ENCODE results near the gene DIP2C. TPM values are rescaled to one million over a fixed set of nuclear protein-coding genes. Genes with fewer than 3 reads are reported as not detected.

The DIP2C gene
- total RNA-seq, 2 experiments from 2014 or later: 0.22 to 0.54 TPM

- no peak for DNase-seq
- peaks cover 17% of the 10 kb centered on the region for H3K27me3 Mint-ChIP-seq
- H3K4me3 Mint-ChIP-seq: no peak overlapping the region
- no peak overlapping the region for H3K27ac Mint-ChIP-seq
- no peaks in the 10 kb centered on the region for H3K4me1 Mint-ChIP-seq
- H3K36me3 Mint-ChIP-seq: no peaks in the 10 kb centered on the region
- no peaks in the 10 kb centered on the region for H3K9me3 Mint-ChIP-seq
Observed at GRCh38 chr10:557792-558328, 131.6 kb downstream of the DIP2C start.

DNA sequence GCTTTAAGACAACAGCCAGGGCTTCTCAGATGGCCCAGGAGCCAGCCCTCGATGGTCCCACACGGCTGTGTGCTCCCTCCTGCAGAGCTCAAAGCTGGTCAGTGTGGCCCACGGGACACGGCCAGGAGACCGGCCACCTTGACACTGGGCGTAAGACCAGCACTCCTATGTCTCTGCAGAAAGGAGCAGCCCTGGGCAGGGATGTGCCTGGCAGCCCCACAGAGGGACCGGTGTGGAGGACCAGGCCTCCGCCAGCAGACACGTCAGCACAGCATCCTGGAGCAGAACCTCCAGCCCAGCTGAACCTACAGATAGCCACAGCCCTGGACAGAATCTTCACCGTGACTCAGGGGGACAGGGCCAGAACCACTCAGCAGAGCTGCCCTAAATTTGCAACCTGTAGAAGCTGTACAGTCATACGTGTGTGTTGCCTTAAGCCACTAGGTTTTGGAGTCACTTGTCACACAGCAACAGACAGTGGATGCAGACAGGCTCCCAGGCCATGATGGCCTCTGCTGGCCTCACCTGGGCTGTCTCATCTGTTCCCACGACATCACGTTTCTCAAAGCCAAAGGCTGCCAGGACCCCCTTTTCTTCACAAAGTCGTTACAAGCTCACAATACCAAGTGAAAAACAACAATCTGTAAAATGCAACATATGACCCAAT, 132.4 kb downstream of the DIP2C start:
- no peaks in the 10 kb centered on the region for H3K9me3 Mint-ChIP-seq
- peaks cover 17% of the 10 kb centered on the region for H3K27me3 Mint-ChIP-seq
- DNase-seq: no peak
- no peaks in the 10 kb centered on the region for H3K4me1 Mint-ChIP-seq
- no peak overlapping the region for H3K27ac Mint-ChIP-seq
- H3K4me3 Mint-ChIP-seq: no peak overlapping the region
- no peaks in the 10 kb centered on the region for H3K36me3 Mint-ChIP-seq

GRCh38 chr10:555682-556350, 133.7 kb downstream of the DIP2C start:
- H3K36me3 Mint-ChIP-seq: no peaks in the 10 kb centered on the region
- no peak overlapping the region for H3K27ac Mint-ChIP-seq

DNA sequence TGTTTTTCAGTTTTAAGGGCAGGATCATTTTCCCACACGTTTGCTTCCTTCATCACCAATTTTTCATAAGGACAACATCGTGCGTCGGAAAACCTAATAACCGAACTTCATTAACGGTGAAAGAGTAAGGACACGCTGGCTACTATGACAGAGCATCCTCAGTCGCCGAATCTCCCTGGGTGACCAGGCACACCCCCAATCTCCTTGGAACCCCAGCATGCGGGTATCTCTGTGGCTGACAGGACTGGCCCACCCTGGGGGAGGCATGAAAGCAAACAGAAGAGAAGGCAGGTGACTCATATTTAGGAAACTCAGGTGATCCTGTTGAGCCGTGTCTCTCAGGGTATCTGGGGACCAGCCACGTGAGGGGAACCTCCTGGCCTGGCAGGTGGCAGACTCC, 134.2 kb downstream of the DIP2C start:
- peaks cover 17% of the 10 kb centered on the region for H3K27me3 Mint-ChIP-seq
- no peak overlapping the region for H3K27ac Mint-ChIP-seq

More at GRCh38 chr10:555682-556350, 133.7 kb downstream of the DIP2C start:
- DNase-seq: no peak
- Mint-ChIP-seq H3K4me3 (no peak overlapping the region), H3K4me1 (no peaks in the 10 kb centered on the region), H3K27me3 (peaks cover 17% of the 10 kb centered on the region), H3K9me3 (no peaks in the 10 kb centered on the region)

GRCh38 chr10:554182-554848, 135.2 kb downstream of the DIP2C start:
- Mint-ChIP-seq H3K27me3 (peaks cover 17% of the 10 kb centered on the region), H3K4me3 (no peak overlapping the region)

More for the DNA sequence above, 134.2 kb downstream of the DIP2C start:
- H3K9me3 Mint-ChIP-seq: no peaks in the 10 kb centered on the region
- no peak for DNase-seq
- H3K36me3 Mint-ChIP-seq: no peaks in the 10 kb centered on the region
- H3K4me1 Mint-ChIP-seq: no peaks in the 10 kb centered on the region
- no peak overlapping the region for H3K4me3 Mint-ChIP-seq

GRCh38 chr10:553233-553632, 136.2 kb downstream of the DIP2C start:
- Mint-ChIP-seq H3K27ac (no peak overlapping the region), H3K36me3 (no peaks in the 10 kb centered on the region), H3K4me3 (no peak overlapping the region), H3K27me3 (peaks cover 26% of the 10 kb centered on the region), H3K9me3 (no peaks in the 10 kb centered on the region), H3K4me1 (no peaks in the 10 kb centered on the region)
- no peak for DNase-seq

More at GRCh38 chr10:554182-554848, 135.2 kb downstream of the DIP2C start:
- H3K4me1 Mint-ChIP-seq: no peaks in the 10 kb centered on the region
- no peaks in the 10 kb centered on the region for H3K9me3 Mint-ChIP-seq
- H3K36me3 Mint-ChIP-seq: no peaks in the 10 kb centered on the region
- H3K27ac Mint-ChIP-seq: no peak overlapping the region
- DNase-seq: no peak

DNA sequence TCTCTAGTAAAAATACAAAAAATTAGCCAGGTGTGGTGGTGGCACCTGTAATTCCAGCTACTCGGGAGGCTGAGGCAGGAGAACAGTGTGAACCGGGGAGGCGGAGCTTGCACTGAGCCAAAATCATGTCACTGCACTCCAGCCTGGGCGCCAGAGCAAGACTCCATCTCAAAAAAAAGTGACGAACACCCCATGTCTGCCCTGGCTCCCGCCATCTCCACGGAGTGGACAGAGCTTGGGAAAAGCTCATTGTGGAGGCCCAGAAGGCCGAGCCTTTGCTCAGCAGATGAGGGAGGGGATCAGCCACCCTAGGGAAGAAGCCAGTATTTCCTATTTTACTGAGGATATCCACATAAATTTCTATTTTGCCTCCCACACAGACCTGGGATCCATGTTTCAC, 136.8 kb downstream of the DIP2C start:
- H3K36me3 Mint-ChIP-seq: no peaks in the 10 kb centered on the region
- no peaks in the 10 kb centered on the region for H3K4me1 Mint-ChIP-seq
- H3K4me3 Mint-ChIP-seq: no peak overlapping the region
- H3K27ac Mint-ChIP-seq: no peak overlapping the region
- H3K27me3 Mint-ChIP-seq: peaks cover 31% of the 10 kb centered on the region
- H3K9me3 Mint-ChIP-seq: no peaks in the 10 kb centered on the region
- no peak for DNase-seq

GRCh38 chr10:551373-552252, 137.9 kb downstream of the DIP2C start:
- Mint-ChIP-seq H3K36me3 (no peaks in the 10 kb centered on the region), H3K27ac (no peak overlapping the region), H3K4me1 (no peaks in the 10 kb centered on the region), H3K9me3 (no peaks in the 10 kb centered on the region), H3K27me3 (peaks cover 37% of the 10 kb centered on the region), H3K4me3 (no peak overlapping the region)
- no peak for DNase-seq

GRCh38 chr10:550665-551372, 138.6 kb downstream of the DIP2C start:
- Mint-ChIP-seq H3K4me1 (no peaks in the 10 kb centered on the region), H3K9me3 (no peaks in the 10 kb centered on the region), H3K27ac (no peak overlapping the region), H3K27me3 (peaks cover 37% of the 10 kb centered on the region), H3K36me3 (no peaks in the 10 kb centered on the region), H3K4me3 (no peak overlapping the region)
- no peak for DNase-seq

- no peaks in the 10 kb centered on the region for H3K36me3 Mint-ChIP-seq
- H3K4me3 Mint-ChIP-seq: no peak overlapping the region
- H3K4me1 Mint-ChIP-seq: peaks cover 5% of the 10 kb centered on the region
- H3K9me3 Mint-ChIP-seq: no peaks in the 10 kb centered on the region
- no peak for DNase-seq
- peaks cover 32% of the 10 kb centered on the region for H3K27me3 Mint-ChIP-seq
- no peak overlapping the region for H3K27ac Mint-ChIP-seq
Observed at GRCh38 chr10:549391-549790, 140.1 kb downstream of the DIP2C start.

GRCh38 chr10:548238-548901, 141.1 kb downstream of the DIP2C start:
- H3K27ac Mint-ChIP-seq: no peak overlapping the region
- H3K4me1 Mint-ChIP-seq: peaks cover 5% of the 10 kb centered on the region
- H3K36me3 Mint-ChIP-seq: no peaks in the 10 kb centered on the region
- peaks cover 35% of the 10 kb centered on the region for H3K27me3 Mint-ChIP-seq
- H3K9me3 Mint-ChIP-seq: no peaks in the 10 kb centered on the region
- no peak overlapping the region for H3K4me3 Mint-ChIP-seq
- DNase-seq: no peak

- no peaks in the 10 kb centered on the region for H3K36me3 Mint-ChIP-seq
- peaks cover 41% of the 10 kb centered on the region for H3K27me3 Mint-ChIP-seq
- H3K4me1 Mint-ChIP-seq: peaks cover 5% of the 10 kb centered on the region
- no peak overlapping the region for H3K27ac Mint-ChIP-seq
- H3K4me3 Mint-ChIP-seq: no peak overlapping the region
- no peak for DNase-seq
- no peaks in the 10 kb centered on the region for H3K9me3 Mint-ChIP-seq
Observed at GRCh38 chr10:547591-548081, 141.8 kb downstream of the DIP2C start.

- Mint-ChIP-seq H3K27ac (no peak overlapping the region), H3K4me1 (peaks cover 5% of the 10 kb centered on the region), H3K4me3 (no peak overlapping the region), H3K27me3 (peaks cover 47% of the 10 kb centered on the region), H3K36me3 (no peaks in the 10 kb centered on the region), H3K9me3 (no peaks in the 10 kb centered on the region)
- DNase-seq: no peak
Observed at GRCh38 chr10:546971-547590, 142.4 kb downstream of the DIP2C start.
